ENCODE measurements around the gene ZMYM2.

Gene ZMYM2

GRCh38 chr13:20049558-20050473 lies 91.3 kb downstream of the ZMYM2 start:
- DNase-seq: no peak

- DNase-seq: no peak
These were observed 92.8 kb downstream of the ZMYM2 start for GRCh38 chr13:20051366-20051765.

GRCh38 chr13:20053016-20053415 lies 94.5 kb downstream of the ZMYM2 start:
- no peak for DNase-seq

- no peak for DNase-seq
These were observed 95.4 kb downstream of the ZMYM2 start for GRCh38 chr13:20053891-20054290.

DNA sequence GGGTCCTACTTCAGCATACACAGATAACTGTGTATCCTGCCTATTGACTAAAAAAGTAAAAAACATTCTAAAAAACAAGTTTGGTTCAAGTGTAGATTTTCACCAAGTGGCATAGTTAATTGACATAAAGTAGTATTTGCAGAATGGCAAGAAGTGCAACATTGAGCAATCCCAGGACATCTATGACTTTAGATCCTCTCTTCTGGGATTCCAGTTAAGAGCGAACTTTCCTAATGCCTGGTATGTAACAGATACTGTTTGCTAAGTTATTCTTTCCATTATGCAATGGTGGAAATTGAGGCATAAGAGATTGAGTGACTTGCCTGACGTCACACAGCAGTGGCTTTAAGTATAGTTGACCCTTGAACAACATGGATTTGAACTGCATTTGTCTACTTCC lies 96.1 kb downstream of the ZMYM2 start:
- DNase-seq: no peak

DNA sequence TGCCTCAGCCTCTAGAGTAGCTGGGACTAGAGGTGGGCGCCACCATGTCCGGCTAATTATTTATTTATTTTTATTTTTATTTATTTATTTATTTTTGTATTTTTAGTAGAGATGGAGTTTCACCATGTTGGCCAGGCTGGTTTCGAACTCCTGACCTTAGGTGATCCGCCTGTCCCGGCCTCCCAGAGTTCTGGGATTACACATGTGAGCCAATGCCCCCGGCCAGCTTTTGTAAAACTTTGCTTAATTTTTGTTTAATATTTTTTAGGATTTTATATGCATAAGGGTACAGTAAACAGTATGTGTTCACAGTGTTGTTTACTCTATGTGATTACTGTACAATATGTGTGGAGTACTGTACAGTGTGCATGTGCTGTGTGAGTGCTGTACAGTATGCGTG lies 98.7 kb downstream of the ZMYM2 start:
- no peak for DNase-seq

GRCh38 chr13:20057963-20058362 lies 99.4 kb downstream of the ZMYM2 start:
- DNase-seq: no peak

DNA sequence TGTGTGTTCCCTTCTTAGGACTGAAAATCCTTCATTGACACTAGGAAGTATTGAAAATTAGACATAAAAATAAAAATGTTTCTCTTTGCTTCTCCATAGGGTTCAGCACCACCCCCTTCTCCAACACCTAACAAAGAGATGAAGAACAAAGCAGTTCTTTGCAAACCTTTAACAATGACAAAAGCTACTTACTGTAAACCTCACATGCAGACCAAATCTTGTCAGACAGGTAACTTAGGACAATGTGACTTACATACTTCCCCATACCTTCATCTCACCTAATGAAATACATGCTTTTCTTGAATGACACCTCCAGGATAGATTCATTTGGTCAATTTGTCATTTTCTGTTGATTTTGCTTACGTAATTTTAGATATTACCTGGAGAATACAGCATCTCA lies 99.9 kb downstream of the ZMYM2 start:
- DNase-seq: no peak

- no peak for DNase-seq
These were observed 105.6 kb downstream of the ZMYM2 start for GRCh38 chr13:20064128-20064527.

GRCh38 chr13:20065516-20065915 lies 107.0 kb downstream of the ZMYM2 start:
- DNase-seq: no peak

DNA sequence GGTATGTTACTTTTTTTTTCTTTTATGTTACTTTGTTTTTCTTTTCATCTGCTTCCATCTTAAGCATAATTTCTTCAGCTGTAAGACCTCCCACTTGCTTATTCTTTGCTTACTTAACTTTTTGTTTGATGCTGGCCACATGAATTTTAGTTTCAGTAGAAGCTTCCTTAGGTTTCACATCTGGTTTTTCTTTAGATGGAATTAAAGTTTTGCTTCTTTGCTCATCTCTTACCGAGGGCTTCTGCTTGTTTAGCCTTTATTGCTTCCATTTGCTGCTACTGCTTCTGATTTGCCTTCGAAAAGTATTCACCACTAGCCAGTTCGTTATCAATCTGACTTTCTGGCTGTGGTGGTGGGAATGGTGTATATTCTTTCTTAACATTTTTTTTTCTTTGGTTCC lies 111.4 kb downstream of the ZMYM2 start:
- no peak for DNase-seq

DNA sequence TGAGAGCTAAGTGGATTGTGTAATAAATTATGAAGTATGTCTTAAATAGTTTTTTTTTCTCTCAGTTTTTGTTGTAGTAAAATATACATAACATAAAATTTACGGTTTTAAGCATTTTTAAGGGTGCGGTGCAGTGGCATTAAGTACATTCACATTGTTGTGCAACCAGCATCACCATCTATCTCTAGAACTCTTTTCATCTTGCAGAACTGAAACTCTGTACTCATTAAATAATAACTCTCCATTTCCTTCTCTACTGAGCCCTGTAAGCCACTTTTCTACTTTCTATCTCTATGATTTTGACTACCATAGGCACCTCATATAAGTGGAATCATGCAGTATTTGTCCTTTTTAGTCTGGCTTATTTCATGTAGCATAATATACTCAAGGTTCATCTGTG lies 115.2 kb downstream of the ZMYM2 start:
- no peak for DNase-seq

GRCh38 chr13:20074966-20075365 lies 116.4 kb downstream of the ZMYM2 start:
- no peak for DNase-seq

- DNase-seq: no peak
These were observed 118.6 kb downstream of the ZMYM2 start for GRCh38 chr13:20077086-20077485.

DNA sequence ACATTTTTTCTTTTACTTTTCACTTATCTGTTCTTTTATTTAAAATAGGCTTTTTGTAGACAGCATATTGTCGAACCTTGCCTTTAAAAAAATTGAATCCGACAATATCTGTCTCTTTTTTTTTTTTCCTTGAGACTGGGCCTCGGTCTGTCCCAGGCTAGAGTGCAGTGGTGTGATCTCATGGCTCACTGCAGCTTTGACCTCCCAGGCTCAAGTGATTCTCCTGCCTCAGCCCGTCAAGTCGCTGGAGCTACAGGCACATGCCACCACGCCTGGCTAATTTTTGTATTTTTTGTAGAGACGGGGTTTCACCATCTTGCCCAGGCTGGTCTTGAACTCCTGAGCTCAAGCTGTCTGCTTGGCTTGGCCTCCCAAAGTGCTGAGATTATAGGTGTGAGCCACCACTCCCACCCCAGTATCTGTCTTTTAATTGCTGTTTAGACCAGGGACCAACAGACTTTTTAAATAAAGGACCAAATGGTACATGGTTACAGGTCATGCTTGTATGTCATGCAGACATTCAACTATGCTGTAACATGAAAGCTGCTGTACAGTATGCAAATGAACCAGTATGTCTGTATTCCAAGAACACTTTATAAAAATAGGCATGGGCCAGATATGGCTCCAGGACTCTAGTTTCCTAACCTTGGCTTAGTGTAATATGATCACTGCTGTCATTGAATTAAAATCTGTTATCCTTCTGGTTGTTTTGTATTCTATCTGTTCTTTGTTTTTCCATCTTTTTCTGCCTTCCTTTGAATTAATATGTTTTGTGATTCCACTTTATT lies 122.0 kb downstream of the ZMYM2 start:
- DNase-seq: no peak

DNA sequence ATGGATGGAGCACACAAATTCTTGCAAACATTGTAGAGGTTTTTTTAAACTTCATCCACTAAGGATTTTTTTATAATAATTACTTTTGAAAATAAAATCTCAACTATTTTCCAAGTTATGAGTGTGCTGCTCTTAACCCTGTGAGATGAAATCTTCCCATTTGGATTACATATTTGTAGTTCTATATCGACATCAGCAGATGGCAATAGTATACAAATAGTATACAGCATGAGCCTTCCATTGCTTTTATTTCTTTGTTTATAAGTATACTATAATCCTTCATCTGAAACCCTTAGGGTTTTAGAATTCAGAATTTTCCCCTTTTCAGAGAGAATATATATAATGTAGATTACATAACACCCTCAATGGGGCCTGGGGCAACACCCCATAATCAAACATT lies 131.8 kb downstream of the ZMYM2 start:
- DNase-seq: no peak

- DNase-seq: no peak
These were observed 135.4 kb downstream of the ZMYM2 start for GRCh38 chr13:20093951-20094350.

DNA sequence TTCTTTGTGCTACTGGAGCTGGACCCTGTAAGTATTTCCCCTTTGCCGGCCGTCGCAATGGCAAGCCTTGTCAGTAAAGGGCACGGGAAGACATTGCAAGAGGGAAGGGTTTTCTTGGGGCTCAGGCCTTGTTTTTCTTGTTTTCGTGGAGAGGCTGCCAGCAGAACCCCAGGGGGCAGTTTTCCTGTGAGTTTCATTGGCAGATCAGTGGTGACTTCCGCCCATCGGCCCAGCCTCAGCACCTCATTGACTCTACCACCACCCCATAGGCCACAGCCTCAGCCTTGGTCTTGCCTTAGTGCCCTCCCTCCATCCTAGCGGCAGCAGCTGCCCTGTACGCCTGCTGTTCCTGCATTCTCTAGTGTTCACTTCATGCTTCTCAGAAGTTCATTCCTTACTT lies 140.8 kb downstream of the ZMYM2 start:
- no peak for DNase-seq

GRCh38 chr13:20101467-20102316 lies 143.2 kb downstream of the ZMYM2 start:
- DNase-seq: no peak

DNA sequence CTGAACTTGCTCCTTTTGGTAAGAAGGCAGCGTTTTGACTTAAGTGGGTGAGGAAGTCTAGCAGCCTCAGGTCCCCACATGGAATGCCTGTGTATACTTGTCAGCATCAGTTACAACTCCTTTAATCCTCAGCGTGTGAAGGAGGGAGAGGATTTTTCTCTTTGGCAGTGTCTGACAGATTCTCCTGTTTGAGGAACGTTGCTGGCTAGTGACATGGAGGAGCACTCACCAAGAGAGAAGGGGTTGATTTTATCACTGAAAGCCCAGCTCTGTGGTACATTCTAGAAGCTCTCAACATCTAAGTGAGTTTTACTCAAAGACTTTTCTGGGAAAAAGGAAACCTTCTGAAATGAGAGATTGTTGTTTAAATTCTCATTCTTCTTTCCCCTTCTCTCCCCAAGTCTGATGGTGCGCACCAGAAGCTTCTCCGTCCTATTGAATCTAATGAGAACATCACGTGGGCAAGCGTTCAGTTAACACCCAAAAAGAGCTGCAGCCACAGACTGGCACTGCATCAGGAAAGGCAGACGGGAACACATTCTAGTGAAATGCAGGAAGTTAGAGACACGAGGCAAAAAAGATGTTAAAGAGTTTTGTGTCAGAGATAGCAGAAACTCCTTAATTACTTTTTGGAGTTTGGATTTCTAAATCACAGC lies 144.1 kb downstream of the ZMYM2 start:
- no peak for DNase-seq

DNA sequence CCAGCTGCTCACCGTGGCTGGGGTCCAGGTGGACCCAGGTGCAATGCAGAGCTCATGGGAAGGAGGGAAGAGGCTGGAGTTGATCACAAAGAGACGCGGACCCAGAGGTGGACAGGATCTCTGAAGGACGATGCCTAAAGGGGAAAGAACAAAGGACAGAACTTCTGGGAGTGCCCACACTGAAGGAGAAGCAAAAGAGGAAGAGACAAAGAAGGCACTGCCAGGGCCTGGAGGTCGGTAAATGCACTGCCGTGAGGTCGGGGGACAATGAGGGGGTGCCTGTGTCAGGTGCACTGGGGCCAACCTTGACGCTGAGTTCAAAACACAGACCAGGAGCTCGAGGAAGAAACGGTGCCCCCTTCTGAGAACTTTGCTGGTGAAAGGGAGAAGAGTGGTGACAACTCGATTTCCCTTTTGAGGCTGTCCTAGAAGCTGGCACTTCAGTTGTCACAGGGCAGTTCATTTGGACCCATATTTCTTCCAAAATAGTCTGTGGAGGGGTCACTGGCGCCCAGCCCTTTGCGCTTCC lies 146.7 kb downstream of the ZMYM2 start:
- no peak for DNase-seq

DNA sequence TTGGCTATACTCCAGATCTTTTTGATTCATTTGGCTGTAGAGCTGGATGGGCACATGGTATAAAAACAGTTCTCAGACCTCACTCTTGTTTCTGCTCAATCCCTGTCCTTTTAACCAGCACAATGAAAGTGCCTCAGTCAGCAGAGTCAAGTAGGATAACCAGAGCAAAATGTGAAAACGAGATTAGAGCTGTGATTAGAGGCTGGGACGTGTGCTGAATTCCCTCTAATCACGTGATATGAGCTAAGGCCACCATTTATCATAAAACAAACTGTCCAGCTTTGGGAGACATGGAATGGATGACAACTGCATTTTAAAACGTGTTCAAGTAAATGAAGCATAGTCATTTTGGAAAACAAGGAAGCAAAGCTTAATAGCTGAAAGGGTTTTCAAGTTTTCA lies 148.2 kb downstream of the ZMYM2 start:
- no peak for DNase-seq

All from NCI-H2227 treated with DMSO at 0.1 percent for 48 hours (cell line).